Fibroblast of skin of back (primary cell): ENCODE measurements around the gene UIMC1.
"Not testable (repeated sequence)": the region's sequence is repeated elsewhere in the genome, so short reads cannot be mapped to it uniquely, and the experiment has no call there.

ENCODE experiments used
- DNase-seq: peaks from one replicate; pipeline ENCODE4 v3.0.0-alpha.2; 2013

Gene UIMC1

DNA sequence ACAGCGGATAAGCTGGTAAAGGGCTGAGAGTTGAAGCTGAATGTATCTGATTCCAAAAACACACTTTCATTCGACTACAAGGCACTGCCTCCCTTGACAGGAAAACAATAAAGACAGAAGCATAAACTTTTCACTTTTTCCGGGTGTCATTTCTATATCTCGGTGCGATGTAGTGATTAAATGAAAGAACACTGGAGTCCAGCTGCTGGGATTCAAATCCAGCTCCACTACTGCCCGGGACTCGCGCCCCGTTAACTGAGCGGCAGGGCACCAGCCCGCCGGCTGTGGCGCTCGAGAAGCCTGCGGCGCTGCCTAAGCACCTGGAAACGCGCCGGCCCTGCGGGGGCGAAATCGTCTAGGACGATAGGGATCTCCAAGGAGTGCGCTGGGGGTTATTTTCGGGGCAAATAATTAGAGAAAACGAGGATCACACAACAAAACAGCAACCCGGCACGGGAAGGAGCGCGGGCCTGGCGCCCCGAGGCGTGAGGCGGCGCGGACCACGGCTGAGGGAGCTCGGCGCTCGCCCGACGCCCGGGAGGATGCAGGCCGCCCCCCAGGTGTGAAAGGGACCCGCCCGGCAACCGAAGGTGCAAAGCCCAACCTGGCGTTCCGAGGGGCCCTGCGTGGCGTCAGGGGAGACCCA lies 837 bp downstream of the UIMC1 start:
- DNase-seq, result peak; percentile 70

DNA sequence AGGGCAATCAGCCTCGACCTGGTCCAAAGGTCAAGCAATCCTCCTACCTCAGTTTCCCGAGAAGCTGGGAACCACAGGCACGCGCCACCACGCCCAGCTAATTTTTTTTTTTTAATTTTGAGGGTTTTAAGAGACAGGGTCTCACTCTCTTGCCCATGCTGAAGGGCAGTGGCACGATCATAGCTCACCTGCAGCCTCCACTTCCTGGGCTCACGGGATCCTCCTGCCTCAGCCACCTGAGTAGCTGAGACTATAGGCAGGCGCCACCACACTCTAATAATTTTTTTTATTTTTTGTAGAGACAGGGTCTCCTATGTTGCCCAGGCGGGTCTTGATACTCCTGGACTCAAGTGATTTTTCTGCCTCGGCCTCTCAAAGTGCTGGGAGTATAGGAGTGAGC lies 1.6 kb downstream of the UIMC1 start:
- no peak for DNase-seq

DNA sequence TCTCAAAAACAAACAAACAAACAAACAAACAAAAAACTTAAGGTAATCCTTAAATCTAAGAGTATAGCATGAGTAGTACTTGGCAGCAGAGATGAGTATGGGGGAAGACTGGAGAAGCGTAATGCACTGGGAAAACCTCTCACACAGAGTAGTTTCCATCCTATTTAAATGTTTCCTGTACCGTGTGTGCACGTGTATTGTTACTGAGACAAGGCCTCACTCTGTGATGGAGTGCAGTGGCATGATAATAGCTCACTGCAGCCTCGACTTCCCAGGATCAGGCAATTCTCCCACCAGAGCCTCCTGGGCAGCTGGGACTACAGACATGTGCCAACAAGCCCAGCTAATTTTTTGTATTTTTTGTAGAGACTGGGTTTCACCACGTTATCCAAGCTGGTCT lies 2.9 kb downstream of the UIMC1 start:
- DNase-seq, result no peak

DNA sequence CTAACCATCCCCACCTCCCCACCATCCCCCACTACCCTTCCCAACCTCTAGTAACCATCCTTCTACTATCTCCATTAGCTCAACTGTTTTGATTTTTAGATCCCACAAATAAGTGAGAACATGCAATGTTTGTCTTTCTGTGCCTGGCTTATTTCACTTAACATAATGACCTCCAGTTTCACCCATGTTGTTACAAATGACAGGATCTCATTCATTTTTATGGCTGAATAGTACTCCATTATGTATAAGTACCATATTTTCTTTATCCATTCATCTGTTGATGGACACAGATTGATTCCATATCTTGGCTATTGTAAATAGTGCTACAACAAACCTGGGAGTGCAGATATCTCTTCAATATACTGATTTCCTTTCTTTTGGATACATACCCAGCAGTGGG lies 7.1 kb downstream of the UIMC1 start:
- not testable (repeated sequence) for DNase-seq

DNA sequence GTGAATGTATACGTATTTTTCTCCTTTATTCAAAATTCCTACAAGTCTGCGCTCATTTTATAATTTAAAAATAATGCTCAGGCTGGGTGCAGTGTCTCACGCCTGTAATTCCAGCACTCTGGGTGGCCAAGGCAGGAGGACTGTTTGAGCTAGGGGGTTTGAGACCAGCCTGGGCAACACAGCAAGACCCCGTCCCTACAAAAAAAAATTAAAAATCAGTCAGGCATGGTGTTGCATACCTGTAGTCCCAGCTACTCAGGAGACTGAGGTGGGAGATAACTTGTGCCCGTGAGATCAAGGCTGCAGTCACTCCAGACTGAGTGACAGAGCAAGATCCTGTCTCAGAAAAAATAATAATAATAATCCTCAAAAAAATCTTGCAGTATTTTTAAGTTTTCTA lies 7.8 kb downstream of the UIMC1 start:
- no peak for DNase-seq

DNA sequence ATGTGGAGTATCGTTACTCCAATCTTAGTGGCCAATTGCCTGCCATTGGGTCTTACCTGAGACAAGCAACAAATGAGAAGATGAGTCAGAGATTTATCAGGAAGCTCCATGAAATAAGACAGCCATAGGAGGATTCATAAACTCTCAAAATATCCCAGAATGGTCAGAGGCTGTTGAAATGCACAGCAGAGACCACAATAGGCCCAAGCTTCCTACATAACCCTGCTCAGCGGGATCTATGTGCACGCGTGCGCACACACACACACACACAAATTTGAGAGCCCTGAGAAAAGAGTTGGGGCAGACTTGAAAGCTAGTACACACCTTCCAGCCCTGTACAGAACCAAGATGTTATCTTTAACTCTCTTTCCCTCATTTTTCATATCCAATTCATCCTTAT lies 9.8 kb downstream of the UIMC1 start:
- DNase-seq, result no peak

DNA sequence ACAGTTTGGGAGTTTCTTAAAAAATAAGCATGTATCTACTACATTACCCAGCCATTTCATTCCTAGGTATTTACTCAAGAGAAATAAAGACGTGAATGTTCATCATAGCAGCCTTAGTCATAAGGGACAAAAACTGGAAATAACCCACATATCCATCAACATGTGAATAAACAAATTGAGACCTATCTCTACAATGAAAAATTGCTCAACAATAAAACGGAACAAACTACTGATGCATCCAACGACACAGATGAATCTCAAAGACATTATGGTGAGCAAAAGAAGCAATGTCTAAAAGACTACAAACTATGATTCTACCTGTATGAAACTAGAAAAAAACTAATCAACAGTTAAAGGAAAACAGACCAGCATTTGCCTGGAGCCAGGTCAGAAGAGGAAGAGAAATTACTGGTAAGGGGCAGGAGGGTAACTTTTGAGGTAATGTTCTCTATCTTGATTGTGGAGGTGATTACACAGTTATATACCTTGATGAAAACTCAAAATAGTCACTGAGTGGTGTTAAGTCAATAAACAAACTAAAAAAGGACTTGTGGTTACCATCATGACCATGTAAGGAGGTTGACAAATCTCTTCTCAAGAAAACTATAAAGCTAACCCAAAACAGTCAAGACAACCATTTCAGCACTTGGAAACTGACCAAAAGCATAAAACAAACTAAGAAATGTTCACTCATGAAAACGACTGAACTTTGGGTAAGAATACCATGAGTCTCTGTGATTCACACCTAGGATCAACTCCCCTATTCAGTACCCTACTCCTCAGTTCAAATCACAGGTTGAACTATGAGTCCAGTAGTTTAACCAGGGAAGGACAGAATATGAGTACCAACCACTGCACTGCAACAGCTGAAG lies 10.4 kb downstream of the UIMC1 start:
- peak; percentile 46 for DNase-seq

DNA sequence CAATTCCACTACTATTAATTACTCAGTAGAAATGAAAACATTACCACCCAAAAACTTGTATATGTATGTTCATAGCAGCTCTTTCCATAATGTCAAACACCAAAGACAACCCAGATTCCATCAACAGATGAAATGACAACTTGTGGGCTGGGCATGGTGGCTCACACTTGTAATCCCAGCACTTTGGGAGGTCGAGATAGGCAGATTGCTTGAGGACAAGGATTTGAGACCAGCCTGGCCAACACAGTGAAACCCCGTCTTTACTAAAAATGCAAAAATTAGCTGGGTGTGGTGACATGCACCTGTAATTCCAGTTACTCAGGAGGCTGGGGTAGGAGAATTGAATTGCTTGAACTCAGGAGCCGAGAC lies 11.5 kb downstream of the UIMC1 start:
- no peak for DNase-seq

DNA sequence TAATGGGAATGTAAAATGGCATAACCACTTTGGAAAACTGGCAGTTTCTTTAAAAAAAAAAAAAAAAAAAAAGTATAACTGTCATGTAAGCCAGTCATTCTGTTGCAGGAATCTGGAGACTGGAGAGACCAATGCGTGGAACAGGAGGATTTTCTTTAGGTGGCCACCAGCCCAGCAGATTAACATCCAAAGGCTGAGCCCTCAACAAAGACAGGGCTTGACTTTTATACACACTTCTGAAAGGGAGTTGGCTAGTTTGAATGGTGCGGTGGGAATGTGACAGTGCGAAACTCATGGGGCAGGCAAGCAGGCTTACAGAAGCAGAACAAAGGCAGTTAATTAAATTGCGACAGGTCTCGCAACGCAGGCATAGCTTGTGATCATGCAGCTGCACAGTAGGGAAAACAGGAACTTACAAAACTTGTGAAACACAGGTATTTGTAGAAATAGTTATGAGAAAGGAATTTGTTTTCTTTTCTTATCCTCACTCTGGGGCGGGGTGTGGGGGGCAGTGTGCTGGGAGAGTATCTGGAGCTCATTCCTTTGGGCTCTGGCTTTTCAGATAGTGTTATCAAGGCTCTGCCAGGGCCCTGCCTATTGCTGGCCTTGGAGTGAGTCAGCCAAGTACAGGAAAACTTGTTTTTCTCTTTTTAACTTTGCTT lies 12.0 kb downstream of the UIMC1 start:
- DNase-seq, result peak; percentile 35

DNA sequence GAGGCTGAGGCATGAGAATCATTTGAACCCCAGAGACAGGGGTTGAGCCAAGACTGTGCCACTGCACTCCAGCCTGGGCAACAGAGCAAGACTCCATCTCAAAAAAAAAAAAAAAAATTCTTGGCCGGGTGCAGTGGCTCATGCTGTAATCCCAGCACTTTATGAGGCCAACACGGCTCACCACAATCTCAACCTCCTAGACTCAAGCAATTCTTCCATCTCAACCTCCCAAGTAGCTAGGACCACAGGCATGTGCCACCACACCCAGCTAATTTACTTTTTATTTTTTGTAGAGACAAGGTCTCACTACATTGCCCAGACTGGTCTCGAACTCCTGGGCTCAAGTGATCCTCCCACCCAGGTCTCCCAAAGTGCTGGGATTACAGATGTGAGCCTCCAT lies 13.5 kb downstream of the UIMC1 start:
- peak; percentile 20 for DNase-seq

DNA sequence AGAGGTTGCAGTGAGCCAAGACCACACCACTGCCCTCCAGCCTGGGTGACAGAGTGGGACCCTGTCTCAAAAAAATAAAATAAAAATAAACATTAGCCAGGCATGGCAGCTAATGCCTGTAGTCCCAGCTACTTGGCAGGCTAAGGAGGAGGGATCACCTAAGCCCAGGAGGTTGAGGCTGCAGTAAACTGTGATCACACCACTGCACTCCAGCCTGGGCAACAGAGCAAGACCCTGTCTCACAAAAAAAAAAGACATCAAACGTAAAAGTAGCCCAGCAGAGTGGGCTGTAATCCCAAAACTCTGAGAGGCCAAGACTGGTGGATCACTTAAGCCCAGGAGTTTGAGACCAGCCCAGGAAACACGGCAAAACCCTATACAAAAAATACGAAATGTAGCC lies 19.0 kb downstream of the UIMC1 start:
- DNase-seq, result no peak

DNA sequence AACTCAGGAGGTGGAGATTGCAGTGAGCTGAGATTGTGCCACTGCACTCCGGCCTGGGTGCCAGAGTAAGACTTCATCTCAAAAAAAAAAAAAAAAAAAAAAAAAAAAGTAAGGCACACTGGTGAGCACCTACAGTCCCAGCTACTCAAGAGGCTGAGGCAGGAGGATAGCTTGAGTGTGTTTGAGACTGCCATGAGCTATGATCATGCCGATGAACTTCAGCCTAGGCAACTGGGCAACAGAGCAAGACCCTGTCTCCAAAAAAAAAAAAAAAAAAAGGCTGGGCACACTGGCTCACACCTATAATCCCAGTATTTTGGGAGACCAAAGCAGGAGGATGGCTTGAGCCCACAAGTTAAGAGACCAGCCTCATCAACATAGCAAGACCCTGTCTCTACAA lies 20.3 kb downstream of the UIMC1 start:
- DNase-seq, result no peak

DNA sequence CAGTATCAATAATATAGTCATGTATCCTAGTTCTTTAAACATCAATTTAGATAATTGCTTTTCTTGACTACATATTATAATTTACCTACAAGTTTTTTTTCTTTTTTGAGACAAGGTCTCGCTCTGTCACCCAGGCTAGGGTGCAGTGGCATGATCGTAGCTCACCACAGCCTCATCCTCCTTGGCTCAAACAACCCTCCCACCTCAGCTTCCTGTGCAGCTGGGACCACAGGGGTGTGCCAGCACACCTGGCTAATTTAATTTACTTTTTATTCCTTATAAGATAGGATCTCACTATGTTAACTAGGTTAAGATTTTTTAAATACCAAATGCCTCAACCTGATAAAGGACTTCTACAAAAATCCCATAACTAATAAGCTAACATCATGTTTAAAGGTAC lies 21.1 kb downstream of the UIMC1 start:
- no peak for DNase-seq

DNA sequence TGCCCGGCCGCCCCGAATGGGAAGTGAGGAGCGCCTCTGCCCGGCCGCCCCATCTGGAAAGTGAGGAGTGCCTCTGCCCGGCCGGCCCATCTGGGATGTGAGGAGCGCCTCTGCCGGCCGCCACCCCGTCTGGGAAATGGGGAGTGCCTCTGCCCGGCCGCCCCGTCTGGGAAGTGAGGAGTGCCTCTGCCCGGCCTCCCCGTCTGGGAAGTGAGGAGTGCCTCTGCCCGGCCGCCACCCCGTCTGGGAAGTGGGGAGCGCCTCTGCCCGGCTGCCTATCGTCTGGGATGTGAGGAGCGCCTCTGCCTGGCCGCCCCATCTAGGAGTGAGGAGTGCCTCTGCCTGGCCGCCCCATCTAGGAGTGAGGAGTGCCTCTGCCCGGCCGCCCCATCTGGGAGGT lies 22.4 kb downstream of the UIMC1 start:
- DNase-seq, result not testable (repeated sequence)

DNA sequence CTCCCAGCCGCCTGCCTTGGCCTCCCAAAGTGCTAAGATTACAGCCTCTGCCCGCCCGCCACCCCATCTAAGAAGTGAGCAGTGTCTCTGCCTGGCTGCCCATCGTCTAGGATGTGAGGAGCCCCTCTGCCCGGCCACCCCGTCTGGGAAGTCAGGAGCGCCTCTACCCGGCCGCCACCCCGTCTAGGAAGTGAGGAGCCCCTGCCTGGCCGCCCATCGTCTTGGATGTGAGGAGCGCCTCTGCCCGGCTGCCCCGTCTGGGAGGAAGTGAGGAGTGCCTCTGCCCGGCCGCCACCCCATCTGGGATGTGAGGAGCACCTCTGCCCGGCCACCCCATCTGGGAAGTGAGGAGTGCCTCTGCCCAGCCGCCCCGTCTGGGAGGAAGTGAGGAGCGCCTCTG lies 23.0 kb downstream of the UIMC1 start:
- DNase-seq, result not testable (repeated sequence)

DNA sequence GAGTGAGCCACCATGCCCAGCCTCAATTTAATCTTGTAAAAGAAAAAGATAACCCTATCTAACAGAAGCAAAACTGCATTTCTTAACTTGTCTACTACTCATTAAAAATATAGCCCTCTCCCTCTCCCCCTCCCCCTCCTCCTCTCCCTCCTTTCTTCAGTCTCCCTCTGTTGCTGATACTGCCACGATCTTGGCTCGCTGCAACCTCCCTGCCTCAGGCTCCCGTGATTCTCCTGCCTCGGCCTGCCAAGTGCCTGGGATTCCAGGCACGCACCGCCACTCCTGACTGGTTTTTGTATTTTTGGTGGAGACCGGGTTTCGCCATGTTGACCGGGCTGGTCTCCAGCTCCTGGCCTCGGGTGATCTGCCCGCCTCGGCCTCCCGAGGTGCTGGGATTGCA lies 23.5 kb downstream of the UIMC1 start:
- DNase-seq, result not testable (repeated sequence)

DNA sequence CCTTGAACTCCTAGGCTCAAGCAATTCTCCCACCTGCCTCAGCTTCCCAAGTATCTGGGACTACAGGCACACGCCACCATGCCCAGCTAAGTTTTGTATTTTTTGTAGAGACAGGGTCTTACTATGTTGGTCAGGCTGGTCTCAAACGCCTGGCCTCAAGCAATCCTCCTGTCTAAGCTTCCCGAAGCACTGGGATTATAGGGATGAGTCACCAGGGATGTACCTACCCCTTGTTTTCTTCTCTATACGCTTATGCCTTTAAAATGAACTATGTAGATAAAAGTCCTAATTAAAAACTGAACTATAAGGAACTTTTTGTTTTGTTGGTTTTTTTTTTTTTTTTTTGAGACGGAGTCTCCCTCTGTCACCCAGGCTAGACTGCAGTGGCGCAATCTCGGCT lies 25.8 kb downstream of the UIMC1 start:
- DNase-seq, result no peak

DNA sequence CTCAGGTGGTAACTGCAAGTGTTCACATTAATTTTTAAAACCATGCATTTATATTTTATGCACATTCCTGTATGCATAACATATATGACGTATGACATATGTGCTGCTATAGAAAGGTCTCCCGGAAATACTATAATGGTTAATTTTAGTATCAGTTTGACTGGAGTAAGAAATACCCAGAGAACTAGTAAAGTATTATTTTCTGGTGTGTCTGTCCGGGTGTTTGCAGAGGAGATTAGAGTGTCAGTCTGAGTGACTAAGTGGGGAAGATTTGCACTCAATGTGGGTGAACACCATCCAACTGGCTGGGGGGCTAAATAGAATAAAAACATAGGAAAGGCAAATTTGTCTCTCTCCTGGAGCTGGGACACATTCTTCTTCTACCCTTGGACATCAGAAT lies 26.9 kb downstream of the UIMC1 start:
- DNase-seq, result no peak

DNA sequence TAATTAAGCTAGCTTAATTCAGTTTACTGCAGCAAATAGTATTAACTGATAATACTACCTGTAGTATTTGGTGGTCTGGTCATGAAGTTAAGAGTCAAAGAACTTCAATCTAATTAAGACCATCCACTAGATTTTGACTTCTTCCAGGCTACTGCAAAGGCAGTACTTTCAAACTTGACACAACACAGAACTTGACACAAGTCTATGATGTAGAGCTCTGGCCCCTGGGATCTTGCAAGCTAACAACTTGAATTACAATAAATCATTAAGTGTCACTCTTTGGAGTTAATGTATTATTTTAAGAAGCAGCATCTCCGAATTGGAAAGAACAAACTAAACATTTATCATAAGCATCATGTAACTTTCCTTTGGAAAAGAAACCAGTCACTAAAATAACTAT lies 40.9 kb downstream of the UIMC1 start:
- DNase-seq, result no peak

DNA sequence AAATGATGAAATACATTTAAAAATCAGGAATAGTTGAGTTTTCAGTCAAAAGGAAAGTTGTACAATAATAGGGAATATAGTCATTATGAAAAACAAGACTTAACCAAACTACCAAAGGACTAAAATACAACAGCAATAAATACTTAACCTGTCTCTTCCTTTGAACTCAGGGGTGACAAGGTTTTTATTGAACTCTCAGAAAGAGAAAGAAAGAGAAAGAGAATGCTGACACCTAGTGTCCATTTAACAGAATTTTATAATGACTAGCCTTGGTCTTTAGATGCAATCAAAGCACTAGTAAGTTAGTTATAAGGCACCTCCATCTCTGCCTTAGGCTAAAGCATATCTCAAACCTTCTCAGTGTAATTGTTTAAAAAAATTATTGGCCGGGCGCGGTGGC lies 47.5 kb downstream of the UIMC1 start:
- peak; percentile 26 for DNase-seq

DNA sequence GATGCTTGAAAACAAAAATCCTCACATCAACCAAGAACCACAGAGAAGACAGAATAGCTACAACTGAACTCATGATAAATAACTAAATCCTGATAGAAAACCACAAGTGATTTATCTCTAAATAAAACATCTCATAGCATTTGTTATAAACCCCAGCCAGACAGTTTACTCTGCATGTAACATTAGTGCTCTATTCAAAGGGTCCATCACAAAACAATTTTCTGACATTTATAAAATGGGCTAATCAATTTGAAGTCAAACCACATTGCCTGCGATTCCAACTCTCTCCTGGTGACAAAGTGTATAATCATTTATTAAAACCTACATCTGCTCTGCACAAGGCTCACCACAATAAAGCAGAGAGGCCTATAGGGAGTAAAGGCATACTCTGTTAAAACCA lies 49.8 kb downstream of the UIMC1 start:
- DNase-seq, result no peak

DNA sequence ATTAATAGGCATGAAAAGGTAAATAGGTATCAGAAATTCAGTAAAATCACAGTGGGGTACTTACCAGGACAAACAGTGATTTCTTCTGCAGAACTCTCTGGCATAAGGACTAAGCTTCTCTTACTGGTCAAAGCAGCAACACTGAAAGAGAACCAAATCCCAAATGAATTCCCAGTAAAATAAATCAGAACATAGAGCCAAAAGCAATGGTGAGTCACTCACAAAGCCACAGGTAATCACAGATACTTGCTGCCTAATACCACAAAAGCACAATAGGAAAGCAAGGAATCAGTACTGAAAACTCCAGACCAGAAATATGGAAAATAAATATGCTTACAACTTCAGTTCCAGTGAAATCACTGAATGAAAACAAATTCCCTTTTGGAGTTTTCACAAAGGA lies 50.7 kb downstream of the UIMC1 start:
- peak; percentile 5 for DNase-seq

DNA sequence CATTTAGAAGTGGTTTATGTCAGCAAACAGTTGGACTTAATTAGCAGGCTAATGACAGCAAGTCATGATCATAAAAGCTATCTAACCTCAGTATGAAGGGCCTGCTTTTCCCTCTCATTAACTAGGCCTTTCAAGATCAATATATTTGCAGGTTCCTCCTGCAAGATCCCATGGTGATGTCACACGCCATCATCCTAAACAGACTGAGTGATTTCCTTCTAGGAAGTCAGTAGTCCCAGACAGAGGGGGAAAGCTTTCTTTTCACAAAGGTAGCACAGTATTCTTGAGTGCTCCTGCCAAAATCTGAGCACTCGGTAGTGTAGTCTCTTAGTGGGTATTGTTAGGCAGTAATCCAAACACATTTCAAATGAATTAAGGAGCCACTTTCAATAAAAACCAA lies 52.5 kb downstream of the UIMC1 start:
- DNase-seq, result no peak
